Suprapubic skin (tissue), 4 donors: ENCODE results near the gene TMEM131.

ENCODE experiments used
- CTCF ChIP-seq, 2 donors: fragments of 200-600 bp in 1 of 2; fragments of 450-650 bp in 1 of 2; sonication (generic) in 1 of 2; IDR thresholded peaks; one replicate each; pipeline ENCODE4 v1.5.1; 2016 to 2019; ENCODE audit warnings: antibody characterized with exemption in 2 of 2, mild to moderate bottlenecking in 1 of 2, moderate library complexity in 1 of 2
- EP300 ChIP-seq: sonication (generic); formaldehyde crosslinking; IDR thresholded peaks from one replicate; pipeline ENCODE4 v1.6.1; 2017; ENCODE audit warnings: antibody characterized with exemption
- POLR2A ChIP-seq, 2 donors: fragments of 450-650 bp; IDR thresholded peaks; one replicate each; pipeline ENCODE4 v1.6.1; 2017; ENCODE audit warnings: antibody characterized with exemption in 2 of 2, mild to moderate bottlenecking in 2 of 2, moderate library complexity in 2 of 2
- POLR2AphosphoS5 ChIP-seq, 3 donors: sonication (generic); formaldehyde crosslinking; IDR thresholded peaks; one replicate each; pipeline ENCODE4 v1.6.1; 2017; ENCODE audit warnings: antibody characterized with exemption in 3 of 3

GRCh38 chr2:97741686-97742085, 254.1 kb downstream of the TMEM131 start:
- TF ChIP-seq POLR2A (IDR thresholded peaks at IDR 0.05) = no peak
- no peak for TF ChIP-seq CTCF (IDR thresholded peaks at IDR 0.05)
- TF ChIP-seq EP300 = no peak
- TF ChIP-seq POLR2AphosphoS5 (IDR thresholded peaks at IDR 0.05) = no peak
